ENCODE data around the gene RALGPS2.
"Not testable (repeated sequence)": the region's sequence is repeated elsewhere in the genome, so short reads cannot be mapped to it uniquely, and the experiment has no call there.

The RALGPS2 gene

DNA sequence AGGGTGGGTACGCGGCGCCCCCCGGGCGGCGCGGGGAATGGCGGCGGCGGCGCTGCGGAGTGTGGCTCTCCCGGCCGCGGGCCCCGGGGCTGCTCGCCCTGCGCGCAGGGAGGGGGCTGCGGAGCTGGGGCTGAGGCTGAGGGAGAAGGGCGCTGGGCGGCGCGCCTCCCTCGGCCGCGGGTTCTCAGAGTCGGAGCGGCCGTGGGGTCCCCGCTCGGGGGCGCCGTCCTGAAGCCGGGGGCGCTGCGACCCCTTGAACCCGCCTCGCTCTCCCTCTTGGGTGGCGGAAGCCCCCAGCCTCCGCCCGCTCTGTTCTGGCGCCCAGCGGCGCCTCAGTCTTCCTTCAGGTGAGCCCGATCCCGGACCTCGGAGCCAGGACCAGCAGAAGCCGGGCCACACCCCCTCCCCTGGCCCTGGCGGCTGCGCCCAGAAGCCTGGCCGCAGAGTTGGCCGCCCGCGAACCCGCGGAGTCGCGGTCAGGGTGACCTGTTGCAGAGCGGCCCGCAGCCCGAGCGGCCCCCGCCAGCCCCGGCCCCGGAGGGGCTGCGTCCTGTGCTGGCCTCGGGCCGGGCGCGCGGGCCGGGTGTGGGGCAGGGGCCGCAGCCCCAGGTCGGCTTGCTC lies 532 bp downstream of the RALGPS2 start:
- DNase-seq: no peak

DNA sequence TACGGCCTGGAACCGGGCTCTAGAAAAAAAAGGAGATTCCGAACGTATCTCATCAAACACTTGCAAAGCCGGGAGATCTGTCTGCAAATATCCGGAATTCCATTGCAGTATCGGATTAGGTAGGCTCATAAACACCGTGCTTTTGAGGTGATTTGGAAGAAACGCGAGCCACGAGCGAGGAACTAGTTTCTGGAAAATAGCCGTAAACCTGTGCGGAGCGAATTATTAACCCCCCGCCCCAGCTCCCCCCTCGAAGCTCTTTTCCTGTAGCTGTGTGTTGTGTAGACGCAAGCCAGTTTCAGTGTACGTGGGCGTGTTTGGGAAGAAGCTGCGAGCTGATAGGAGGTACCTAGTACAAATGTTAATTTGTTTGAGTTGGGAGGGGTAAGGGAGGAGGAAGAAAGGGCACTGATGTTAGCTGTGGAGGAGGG lies 1.1 kb downstream of the RALGPS2 start:
- DNase-seq: peak; percentile 42

DNA sequence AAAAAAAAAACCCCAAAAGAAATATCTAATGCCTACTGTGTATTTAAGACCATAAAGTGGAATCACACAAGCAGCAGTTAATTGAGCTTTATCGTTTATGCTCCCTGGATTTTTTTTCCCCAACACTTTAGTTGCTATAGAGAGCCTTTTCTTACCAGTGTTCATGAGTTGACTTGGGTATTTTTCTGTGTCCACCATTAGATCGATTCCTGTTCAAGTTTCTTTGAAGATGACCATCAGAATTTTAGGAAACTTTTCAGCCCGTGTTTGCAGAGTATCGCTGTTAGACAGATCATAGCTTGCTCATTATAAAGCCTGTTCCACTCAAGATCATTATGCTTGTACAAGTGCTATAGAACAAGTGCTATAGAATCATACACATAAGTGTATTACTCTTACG lies 1.5 kb downstream of the RALGPS2 start:
- no peak for DNase-seq

DNA sequence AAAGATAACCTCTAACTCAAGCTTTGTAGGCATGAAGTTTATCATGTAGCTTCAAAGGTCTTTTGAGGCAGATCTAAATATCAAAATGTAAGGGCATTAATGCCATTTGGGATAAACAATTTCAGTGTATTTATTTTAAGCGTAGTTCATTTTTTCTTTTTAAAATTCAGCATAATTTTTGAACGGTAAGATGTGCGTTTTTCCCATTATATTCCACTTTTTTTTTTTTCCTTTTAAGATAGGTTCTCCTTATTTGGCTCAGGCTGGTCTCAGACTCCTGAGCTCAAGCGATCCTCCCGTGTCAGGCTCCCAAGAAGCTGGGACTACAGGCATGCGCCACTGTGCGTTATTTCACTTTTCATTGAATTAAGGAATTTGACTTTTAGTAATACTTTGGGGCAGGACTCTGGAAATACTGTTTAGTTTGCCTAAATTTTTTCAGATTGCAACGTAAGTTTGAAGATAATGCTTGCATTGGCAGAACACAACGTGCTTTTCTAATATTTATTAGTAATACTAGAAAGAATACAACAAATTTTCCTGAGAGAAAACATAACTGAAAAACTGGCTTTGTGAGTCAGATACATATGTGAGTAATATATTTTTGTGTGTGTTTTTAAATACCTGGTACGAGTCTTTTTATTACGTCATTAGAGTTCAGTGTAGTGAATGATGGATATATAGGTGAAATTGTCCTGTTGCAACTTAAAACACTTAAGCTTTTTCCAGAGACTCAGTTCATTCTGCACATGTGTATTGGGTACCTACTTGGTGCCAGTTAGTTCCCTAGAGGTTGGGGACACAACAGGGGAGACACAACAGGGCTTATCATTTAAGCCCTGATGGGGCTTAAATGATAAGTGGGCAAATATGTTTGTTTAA lies 2.2 kb downstream of the RALGPS2 start:
- DNase-seq: no peak

DNA sequence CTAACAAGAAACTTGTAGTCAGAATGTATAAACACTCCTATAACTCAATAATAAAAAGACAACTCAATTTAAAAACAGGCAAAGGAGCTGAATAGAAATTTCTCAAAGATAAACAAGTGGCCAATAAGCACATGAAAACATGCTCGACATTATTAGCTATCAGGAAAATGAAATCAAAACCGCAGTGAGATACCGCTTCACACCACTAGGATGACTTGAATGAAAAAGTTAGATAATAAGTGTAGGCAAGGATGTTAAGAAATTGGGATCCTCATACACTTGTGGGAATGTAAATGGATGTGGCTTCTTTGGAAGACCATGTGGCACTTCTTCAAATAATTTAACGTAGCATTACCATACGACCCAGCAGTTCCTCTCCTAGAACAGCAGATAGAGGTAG lies 8.9 kb downstream of the RALGPS2 start:
- no peak for DNase-seq

DNA sequence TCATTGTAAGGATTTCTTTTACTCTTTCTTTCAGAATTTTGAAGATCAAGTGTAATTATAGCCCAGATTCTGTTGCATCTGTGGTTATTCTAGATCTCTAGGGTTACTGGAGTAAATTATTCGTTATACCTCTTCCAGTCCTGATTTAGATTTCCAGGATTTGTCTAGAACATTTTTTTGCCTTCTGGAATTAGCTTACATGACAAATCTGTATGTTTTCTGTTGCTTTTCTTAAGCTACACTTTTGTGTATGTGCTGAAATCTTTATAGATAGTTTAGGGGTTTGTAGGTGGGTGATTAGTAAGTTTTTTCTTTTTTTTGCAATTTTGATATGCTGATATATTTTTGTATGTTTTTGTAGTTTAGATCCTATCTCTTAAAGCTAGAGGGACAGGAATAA lies 13.7 kb downstream of the RALGPS2 start:
- DNase-seq: no peak

DNA sequence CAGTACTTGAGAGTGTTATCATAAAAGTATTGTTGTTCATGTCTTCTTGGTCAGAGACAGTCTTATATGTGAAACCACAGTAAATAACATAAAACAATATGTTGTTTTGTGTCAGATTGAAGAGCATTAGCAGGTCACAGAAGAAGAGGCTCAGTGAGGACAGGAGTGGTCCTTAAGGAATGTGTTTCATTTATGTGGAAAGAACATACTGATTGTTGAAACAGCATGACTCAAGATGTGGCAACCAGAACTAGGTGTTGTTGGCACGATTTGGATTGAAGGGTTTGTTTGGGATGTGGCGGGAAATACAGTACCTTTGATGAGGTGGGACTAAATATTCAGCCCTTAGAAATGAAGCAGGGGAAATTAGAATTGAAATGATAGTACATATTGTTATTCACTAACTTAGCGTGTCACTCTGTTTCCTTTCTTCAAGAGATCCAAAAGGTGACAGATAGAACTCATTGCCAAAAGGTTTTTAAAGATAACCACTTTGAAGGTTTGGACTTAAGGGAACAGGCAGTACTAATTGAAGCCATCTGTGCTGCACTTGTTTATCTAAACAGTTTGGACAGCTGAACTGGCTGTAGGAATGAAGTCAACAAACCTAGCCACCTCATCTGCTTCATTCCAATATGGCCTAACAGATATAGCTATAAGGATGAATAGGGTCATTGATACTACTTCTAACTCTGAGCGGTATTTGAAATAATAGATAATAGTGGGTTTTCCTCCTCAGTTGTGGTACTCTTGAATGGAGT lies 14.4 kb downstream of the RALGPS2 start:
- DNase-seq: no peak

DNA sequence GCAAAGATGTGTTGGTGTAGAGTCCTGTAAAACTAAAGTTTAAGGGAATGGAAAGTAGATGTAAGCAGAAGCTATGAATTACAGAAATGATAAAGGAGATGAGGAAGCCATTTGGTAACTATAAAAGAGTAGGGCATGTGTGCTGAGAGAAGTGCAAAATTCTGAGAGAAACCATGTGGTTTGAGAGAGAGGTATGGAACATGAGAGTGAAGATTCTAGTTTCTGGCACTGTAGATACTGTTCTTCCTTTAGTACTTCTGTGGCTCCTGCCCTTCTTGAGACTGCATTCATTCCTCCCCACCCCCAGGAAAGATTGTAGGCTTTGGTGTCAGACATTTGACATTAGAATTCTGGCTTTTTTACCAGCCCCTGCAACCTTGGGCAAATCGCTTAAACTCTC lies 15.4 kb downstream of the RALGPS2 start:
- no peak for DNase-seq

DNA sequence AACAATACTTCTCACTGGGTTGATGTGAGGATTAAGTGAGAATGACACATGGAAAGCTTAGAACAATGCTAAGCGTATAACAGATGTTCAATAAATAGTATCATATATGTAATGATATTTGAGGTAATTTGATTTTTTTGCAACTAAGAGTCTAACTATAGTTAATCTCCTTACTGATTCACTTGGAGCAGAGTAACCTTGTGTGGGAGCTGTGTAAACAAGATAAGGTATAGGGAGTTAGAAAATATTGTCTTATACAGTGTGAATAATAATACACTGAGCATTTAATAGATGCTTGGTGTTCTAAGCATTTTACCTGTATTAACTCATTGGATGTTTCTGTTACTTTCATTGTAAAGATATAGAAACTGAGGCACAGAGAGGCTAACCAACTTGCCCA lies 15.9 kb downstream of the RALGPS2 start:
- DNase-seq: no peak

DNA sequence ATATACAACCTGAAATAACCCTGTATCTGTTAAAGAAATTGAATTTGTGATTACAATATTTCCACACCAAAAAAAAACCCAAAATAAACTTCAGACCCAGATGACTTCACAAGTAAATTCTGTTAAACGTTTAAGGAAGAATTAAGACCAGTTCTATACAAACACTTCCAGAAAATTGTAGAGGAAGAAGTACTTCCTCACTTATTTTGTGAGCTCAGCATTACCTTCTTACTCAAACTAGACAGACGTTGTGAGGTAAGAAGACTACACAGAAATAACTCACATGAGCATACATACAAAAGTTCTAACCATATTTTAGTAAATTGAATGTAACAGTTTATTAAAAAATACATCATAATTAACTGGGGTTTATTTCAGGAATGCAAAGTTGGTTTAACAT lies 18.8 kb downstream of the RALGPS2 start:
- no peak for DNase-seq

DNA sequence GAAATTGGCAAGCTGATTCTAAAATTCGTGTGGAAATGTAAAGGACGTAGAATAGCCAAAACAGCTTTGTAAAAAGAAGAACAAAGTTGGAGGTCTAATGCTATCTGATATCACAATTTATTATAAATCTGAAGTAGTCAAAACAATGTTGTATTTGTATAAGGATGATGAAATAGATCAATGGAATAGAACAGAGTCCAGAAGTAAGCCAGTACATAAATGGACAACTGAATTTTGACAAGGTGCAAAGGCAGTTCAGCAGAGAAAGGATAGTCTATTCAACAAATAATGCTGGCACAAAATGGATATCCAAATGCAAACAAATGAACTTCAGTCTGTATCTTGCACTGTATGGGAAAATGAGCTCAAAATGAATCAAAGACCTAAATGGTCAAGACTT lies 20.2 kb downstream of the RALGPS2 start:
- no peak for DNase-seq

DNA sequence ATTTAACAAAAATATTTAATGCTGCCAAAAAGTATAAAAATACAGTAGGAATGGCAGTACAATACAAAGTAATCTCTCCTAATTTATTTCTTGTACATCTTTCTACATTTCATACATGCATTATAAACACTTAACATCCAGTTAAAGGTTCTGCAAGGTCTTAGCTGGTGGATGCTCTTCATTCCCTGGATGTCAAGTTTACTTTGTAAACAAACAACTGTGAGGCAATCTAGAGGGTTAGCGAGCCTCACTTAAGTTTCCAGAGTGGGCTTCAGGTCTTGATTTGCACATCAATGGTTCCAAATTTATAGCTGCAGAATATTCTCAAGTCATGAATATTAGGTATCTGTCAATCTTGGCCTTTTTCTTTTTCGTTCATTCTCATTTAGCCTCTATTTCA lies 21.3 kb downstream of the RALGPS2 start:
- DNase-seq: no peak

DNA sequence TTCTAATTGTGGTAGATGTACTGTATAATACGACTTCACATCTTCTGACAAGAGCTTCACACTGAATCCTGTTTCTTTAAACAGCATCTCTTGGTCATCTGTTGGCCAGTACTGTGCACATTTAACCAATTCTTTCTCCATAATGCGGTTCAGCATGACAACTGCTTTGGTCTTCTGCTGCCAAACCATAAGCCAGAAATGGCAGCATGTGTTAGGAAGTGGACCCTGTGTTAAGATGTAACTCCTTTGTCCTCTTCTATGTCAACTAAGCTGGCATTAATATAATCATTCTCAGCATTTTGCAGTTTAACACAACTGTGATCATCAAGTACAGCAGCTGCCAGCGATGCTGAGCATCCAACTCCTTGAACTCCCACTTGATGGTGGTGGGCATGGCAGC lies 22.3 kb downstream of the RALGPS2 start:
- DNase-seq: not testable (repeated sequence)

DNA sequence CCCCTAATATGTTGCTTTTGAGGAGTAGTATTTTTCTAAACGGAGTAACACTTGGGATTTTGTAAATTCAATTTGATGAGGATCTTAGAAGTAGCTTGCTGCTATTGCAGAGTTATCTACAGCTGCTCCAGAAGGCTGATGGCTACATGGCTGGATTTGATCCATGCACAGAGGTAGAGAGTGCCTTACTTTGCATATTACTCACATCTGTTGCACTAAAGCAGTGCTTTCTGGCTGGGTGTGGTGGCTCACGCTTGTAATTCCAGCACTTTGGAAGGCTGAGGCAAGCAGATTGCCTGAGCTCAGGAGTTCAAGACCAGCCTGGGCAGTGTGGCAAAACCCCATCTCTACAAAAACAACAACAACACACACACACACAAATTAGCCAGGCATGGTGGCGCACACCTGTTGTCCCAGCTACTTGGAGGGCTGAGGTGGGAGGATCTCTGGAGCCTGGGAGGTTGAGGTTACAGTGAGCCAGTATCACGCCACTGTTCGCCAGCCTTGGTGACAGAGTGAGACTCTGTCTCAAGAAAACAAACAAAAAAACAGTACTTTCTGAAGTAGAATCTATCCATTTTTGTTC lies 24.6 kb downstream of the RALGPS2 start:
- no peak for DNase-seq

DNA sequence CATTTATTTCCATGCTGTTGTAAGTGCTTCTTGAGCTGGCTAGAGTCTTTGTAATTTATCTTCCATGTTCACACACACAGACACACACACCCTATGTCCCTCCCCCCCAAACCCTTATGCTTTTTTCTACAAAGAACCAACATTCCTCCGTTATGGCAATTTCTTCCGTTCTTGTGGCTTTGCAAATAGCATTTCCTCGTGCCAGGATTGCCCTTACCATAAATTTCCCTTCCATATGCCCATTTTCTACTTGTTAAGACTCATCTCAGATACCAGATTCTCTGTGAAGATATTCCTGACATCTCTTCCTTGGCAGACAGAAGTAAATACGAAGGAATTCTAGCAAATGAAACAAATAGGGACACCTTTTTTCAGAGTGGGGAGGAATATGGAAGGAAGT lies 26.0 kb downstream of the RALGPS2 start:
- no peak for DNase-seq

DNA sequence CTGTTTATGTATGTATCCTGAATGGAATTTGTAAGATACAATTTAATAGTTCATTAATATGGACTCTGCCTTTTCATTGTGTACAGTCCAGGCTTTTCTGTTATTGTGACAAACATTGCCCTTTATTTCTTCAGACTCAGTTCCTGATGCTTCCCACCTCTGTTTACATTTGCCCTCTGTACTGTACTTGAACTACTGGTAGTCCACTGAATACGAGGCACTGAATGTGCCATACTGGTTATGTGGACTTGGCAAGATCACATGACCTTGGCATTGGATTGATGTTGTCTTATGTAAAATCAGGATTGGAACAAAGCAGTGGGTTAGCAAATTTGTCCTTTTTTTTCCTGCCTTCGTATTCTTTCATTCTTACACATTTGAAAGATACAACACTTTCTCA lies 27.8 kb downstream of the RALGPS2 start:
- no peak for DNase-seq

DNA sequence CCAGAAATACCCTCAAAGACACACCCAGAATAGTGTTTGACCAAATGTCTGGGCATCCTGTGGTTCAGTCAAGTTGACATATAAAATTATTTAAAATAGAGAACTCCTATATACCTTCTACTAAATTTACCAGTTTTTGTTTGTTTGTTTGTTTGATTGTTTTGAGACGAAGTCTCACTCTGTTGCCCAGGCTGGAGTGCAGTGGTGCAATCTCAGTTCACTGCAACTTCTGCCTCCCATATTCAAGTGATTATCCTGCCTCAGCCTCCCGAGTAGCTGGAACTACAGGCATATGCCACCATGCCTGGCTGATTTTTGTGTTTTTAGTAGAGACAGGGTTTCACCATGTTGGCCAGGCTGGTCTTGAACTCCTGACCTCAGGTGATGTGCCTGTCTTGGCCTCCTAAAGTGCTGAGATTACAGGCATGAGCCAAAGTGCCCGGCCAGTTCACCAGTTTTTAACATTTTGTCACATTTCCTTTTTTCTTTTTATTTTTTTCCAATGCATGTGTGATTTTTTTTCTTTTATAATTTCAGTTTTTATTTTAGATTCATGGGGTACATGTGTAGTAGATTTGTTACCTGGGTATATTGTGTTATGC lies 29.7 kb downstream of the RALGPS2 start:
- not testable (repeated sequence) for DNase-seq

DNA sequence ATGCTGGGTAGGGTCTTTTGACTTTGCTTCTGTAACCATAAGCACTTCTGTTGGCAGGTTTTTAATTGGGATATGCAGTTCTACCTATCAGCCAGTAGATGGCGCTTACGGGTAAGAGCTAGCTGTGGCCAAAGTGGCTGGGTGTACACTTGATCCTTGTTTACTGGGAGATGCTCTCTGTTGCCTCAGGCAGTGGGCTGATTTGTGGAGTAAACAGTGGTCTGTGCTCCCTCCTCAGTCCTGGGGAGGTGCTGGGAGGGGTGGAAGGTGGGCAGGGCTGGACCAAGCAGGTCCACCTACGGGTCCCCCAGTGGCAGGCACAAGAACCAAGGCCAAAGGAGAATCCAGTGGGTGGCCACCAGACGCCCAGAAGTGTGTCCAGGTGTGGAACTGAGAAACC lies 43.4 kb downstream of the RALGPS2 start:
- peak; percentile 46 for DNase-seq

DNA sequence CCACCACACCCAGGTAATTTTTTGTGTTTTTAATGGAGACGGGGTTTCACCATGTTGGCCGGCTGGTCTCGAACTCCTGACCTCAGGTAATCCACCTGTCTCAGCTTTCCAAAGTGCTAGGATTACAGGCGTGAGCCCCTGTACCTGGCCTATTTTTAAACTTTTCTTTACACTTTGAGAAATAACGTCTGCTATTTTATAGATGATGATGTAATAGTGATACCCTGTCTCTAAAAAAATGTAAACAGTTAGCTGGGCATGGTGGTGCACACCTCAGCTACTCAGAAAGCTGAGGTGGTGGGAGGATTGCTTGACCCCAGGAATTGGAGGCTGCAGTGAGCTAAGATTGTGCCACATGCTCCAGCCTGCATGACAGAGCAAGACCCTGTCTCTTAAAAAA lies 47.9 kb downstream of the RALGPS2 start:
- no peak for DNase-seq

DNA sequence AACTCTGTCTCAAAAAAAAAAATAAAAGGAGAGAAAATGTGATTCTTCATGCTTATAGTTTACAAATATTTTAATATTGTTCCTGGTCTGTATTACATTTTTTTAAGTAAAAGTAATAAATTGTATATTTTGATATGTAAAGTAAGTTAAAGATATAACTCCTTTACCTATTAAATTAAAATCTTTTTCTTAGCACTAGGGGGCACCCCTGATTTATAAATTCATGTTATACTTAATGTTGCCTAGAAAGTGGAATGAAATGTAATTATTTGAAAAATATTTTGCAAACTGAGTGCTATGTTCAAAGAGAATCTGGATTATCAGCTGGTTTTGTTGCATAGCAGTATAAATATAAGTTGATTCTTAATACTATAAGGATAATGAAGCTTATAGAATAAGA lies 49.2 kb downstream of the RALGPS2 start:
- peak; percentile 41 for DNase-seq

DNA sequence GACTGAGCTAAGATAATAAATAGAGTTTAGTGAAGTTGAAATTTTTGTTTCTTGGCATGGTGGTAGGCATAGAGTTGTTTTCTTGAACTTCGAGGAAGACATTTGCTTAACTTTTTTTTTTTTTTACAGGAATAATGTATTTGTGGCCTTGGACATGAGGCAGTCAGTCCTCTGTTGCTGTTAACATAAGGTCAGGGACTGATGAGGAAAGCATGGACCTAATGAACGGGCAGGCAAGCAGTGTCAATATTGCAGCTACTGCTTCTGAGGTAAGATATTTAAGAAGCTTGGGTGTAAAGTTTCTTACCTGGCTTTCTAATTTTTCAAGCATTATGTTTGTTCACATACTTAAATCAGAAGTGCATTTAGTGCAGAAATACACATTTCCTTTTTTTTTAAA lies 51.5 kb downstream of the RALGPS2 start:
- DNase-seq: no peak

DNA sequence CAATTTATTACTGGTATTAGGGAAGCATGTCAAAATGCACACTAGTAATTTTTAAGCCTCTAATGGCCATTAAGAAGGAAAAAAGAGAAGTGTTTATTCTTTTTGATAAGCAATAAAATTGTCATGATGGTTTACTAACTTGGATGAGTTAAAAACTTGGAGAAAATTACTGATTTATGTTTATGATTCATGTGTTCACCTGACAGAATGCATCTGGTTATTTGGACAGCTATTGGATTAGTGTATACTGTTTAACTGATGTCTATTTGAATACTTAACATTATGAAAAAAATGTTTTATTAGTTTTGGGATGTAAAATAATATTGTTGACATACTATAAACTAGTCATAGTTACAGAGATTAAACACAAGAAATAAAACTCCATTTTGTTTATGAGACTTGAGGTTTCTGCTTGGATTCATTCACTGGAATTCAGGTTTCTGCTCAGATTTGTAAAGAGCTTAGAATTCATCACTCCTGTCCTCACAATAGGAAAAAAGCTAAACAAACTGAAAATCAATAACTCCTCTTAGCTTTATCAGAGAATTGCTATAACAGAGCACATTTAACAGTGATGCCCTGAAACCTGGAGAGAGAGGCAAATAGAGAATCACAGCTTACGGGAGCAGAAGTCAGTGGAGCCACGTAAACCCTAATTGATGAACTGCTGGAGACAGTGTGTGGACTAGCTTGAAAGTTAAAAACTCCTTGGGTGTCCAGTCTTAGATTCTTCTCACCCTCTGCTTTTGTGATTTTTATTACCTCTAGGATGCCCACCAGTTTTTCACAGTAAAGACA lies 56.7 kb downstream of the RALGPS2 start:
- DNase-seq: no peak

Measured in activated CD4-positive, alpha-beta T cell treated with anti-CD3 and anti-CD28 coated beads, Interleukin-2, amount 50 U/mL, for 16 hours (primary cell).